HepG2 (cell line): Measurements from ENCODE around the gene COX4I1.

Experiments
- HMG20B ChIP-seq: conservative IDR thresholded peaks from 2 replicates; pipeline ENCODE4 v1.6.1; 2016; ENCODE audit warnings: missing genetic modification reagents, missing compliant biosample characterization
- POLR2A ChIP-seq, 2 experiments: IDR thresholded peaks; 2 replicates each; pipeline ENCODE4 v1.6.1; 2011; ENCODE audit warnings: low read depth in 2 of 2, low read length in 2 of 2, mild to moderate bottlenecking in 1 of 2, moderate library complexity in 1 of 2; ENCODE audit not compliant: insufficient read depth in 1 of 2
- YY1 ChIP-seq: IDR thresholded peaks from 2 replicates; pipeline ENCODE4 v1.6.1; 2011; ENCODE audit warnings: low read length, low read depth, moderate library complexity, mild to moderate bottlenecking; ENCODE audit not compliant: insufficient read depth, insufficient replicate concordance
- ZNF570 ChIP-seq: sonication (generic); formaldehyde crosslinking; IDR thresholded peaks from 2 replicates; pipeline ENCODE4 v1.4.0; 2020; ENCODE audit warnings: mild to moderate bottlenecking, missing genetic modification reagents, borderline replicate concordance

DNA sequence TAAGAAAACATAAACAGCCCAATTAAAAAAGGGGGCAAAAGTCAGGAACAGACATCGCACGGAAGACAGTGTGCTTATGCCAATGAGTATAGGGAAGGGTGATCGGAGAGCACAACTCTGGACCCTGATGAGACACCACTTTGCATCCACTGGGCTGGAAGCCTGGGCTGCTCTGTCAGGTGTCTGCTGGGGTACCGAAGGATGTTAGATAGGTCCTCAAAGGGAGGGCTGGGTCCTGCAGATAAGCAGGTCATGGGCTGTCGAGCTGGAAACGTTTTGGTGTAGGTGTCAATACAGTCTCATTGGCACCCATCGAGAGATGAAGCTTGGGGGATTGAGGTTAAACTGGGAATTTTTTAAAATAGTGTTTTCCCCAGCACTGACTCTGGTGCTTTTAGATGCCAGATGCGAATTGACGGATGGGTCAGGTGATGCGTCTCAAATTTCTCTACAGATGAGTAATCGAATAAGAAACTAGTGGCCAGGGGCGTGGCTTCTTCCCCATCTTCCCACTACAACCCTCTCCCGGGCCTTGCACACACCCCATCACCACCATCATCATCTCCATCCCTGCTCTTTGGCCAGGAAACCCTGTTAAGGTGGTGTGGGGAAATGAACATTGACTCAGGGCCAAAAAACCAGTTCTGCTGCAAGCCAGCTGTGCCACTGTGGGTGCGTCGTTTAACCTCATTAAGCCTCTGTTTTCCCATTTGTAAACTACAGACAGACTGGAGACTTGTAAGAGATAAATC, 51.7 kb downstream of the COX4I1 start:
- TF ChIP-seq ZNF570 (no peak), POLR2A (IDR thresholded peaks at IDR 0.05; ENCODE audit: insufficient read depth in 1 of 2, low read depth in 2 of 2, low read length in 2 of 2) (no peak), HMG20B (CRISPR knock-in tag) (no peak), YY1 (no peak)
